Urinary bladder (tissue), 4 donors: ENCODE data around the gene CLDN4. TPM values are rescaled to one million over a fixed set of nuclear protein-coding genes. Genes with fewer than 3 reads are reported as not detected.
"Not testable (repeated sequence)": the region's sequence is repeated elsewhere in the genome, so short reads cannot be mapped to it uniquely, and the experiment has no call there.

Experiments used
- DNase-seq: peaks from one replicate; pipeline ENCODE4 v3.0.0-alpha.2; 2015; ENCODE audit errors: extremely low spot score
- H3K27ac ChIP-seq: one replicate; pipeline ENCODE4 v1.5.1; 2013; ENCODE audit warnings: low read depth, mild to moderate bottlenecking, moderate library complexity
- H3K36me3 ChIP-seq: one replicate; pipeline ENCODE4 v1.6.1; 2013; ENCODE audit warnings: mild to moderate bottlenecking, moderate library complexity; ENCODE audit not compliant: insufficient read depth
- H3K4me1 ChIP-seq: one replicate; pipeline ENCODE4 v1.6.1; 2013; ENCODE audit warnings: mild to moderate bottlenecking, moderate library complexity; ENCODE audit not compliant: insufficient read depth
- H3K4me3 ChIP-seq: one replicate; pipeline ENCODE4 v1.5.1; 2013; ENCODE audit warnings: low read depth, low read length
- WGBS: extraction: QIAGEN DNeasy Blood & Tissue Kit; methylation state at CpG from one replicate; pipeline ENCODE4 v1.1.7; 2013; 5-methylcytosine and 5-hydroxymethylcytosine counted together
- polyA plus RNA-seq: library from polyadenylated mRNA; stranded (reverse); fragments of 200-250 nt; gene quantifications from one replicate; pipeline ENCODE4 v1.2.3, GENCODE V29; 2013
- total RNA-seq: library from RNA; depleted of rRNA; stranded (reverse); fragments of >200 nt; gene quantifications from one replicate; pipeline ENCODE4 v1.2.3, GENCODE V29; 2014
- donor health status: healthy with polysubstance abuse.
- donor health status: healthy.

The CLDN4 gene
- total and polyA plus RNA-seq, 2 donors: 51.4 to 127 TPM

GRCh38 chr7:73829505-73829904 lies 1.3 kb upstream of the CLDN4 start:
- WGBS: 49% methylated on average over 7 of the region's 7 CpGs
- no peak for DNase-seq
- H3K4me3 ChIP-seq: no peak overlapping the region
- no peaks in the 10 kb centered on the region for H3K4me1 ChIP-seq
- no peaks in the 10 kb centered on the region for H3K36me3 ChIP-seq
- peak overlapping the region; percentile 41 for H3K27ac ChIP-seq

GRCh38 chr7:73829921-73830680 lies 695 bp upstream of the CLDN4 start:
- WGBS: 64% methylated on average over 13 of the region's 13 CpGs
- Histone ChIP-seq H3K27ac (peak overlapping the region; percentile 51), H3K4me3 (no peak overlapping the region), H3K36me3 (no peaks in the 10 kb centered on the region), H3K4me1 (no peaks in the 10 kb centered on the region)
- no peak for DNase-seq

GRCh38 chr7:73831584-73831833 lies 713 bp downstream of the CLDN4 start:
- Histone ChIP-seq H3K4me3 (peak overlapping the region; percentile 32), H3K27ac (peak overlapping the region; percentile 92), H3K36me3 (no peaks in the 10 kb centered on the region), H3K4me1 (no peaks in the 10 kb centered on the region)
- DNase-seq: no peak
- 63% methylated on average over 16 of the region's 16 CpGs for WGBS

GRCh38 chr7:73831834-73832651 lies 1.2 kb downstream of the CLDN4 start:
- 49% methylated on average over 16 of the region's 16 CpGs for WGBS
- peak overlapping the region; percentile 92 for H3K27ac ChIP-seq

GRCh38 chr7:73832806-73833205 lies 2.0 kb downstream of the CLDN4 start:
- no peak overlapping the region for H3K27ac ChIP-seq
- WGBS: 65% methylated on average over 13 of the region's 13 CpGs
- no peak for DNase-seq
- no peaks in the 10 kb centered on the region for H3K4me1 ChIP-seq
- no peaks in the 10 kb centered on the region for H3K36me3 ChIP-seq
- H3K4me3 ChIP-seq: no peak overlapping the region

More at GRCh38 chr7:73831834-73832651, 1.2 kb downstream of the CLDN4 start:
- Histone ChIP-seq H3K4me1 (no peaks in the 10 kb centered on the region), H3K36me3 (no peaks in the 10 kb centered on the region), H3K4me3 (peak overlapping the region; percentile 32)
- DNase-seq: peak; percentile 72

- Histone ChIP-seq H3K27ac (no peak overlapping the region), H3K4me3 (no peak overlapping the region), H3K36me3 (no peaks in the 10 kb centered on the region), H3K4me1 (no peaks in the 10 kb centered on the region)
- WGBS: 68% methylated on average over 13 of the region's 13 CpGs
- no peak for DNase-seq
Observed at GRCh38 chr7:73833251-73833919, 2.6 kb downstream of the CLDN4 start.

GRCh38 chr7:73834626-73835191 lies 3.9 kb downstream of the CLDN4 start:
- WGBS: 84% methylated on average over 11 of the region's 11 CpGs
- H3K36me3 ChIP-seq: no peaks in the 10 kb centered on the region
- no peak overlapping the region for H3K4me3 ChIP-seq
- H3K27ac ChIP-seq: no peak overlapping the region
- DNase-seq: no peak
- H3K4me1 ChIP-seq: no peaks in the 10 kb centered on the region

- DNase-seq, H3K4me1 ChIP-seq, H3K4me3 ChIP-seq, H3K27ac ChIP-seq, H3K36me3 ChIP-seq: not testable (repeated sequence)
Observed at GRCh38 chr7:73837167-73837566, 6.4 kb downstream of the CLDN4 start.

GRCh38 chr7:73838642-73839041 lies 7.8 kb downstream of the CLDN4 start:
- Histone ChIP-seq H3K4me1 (no peaks in the 10 kb centered on the region), H3K4me3 (no peak overlapping the region), H3K36me3 (no peaks in the 10 kb centered on the region), H3K27ac (no peak overlapping the region)
- WGBS: 65% methylated on average over 6 of the region's 6 CpGs
- DNase-seq: no peak

- WGBS: 87% methylated on average over 7 of the region's 7 CpGs
- DNase-seq: no peak
- Histone ChIP-seq H3K36me3 (no peaks in the 10 kb centered on the region), H3K4me3 (no peak overlapping the region), H3K27ac (no peak overlapping the region), H3K4me1 (no peaks in the 10 kb centered on the region)
Observed at GRCh38 chr7:73839290-73839689, 8.5 kb downstream of the CLDN4 start.

- WGBS: 89% methylated on average over 22 of the region's 22 CpGs
- no peak for DNase-seq
- Histone ChIP-seq H3K36me3 (no peaks in the 10 kb centered on the region), H3K4me1 (no peaks in the 10 kb centered on the region), H3K4me3 (no peak overlapping the region), H3K27ac (no peak overlapping the region)
Observed at GRCh38 chr7:73839743-73840714, 9.2 kb downstream of the CLDN4 start.

- WGBS: 95% methylated on average over 16 of the region's 16 CpGs
- H3K4me1 ChIP-seq: no peaks in the 10 kb centered on the region
- H3K4me3 ChIP-seq: no peak overlapping the region
- no peak overlapping the region for H3K27ac ChIP-seq
- DNase-seq: no peak
- H3K36me3 ChIP-seq: no peaks in the 10 kb centered on the region
Observed at GRCh38 chr7:73840715-73841379, 10.1 kb downstream of the CLDN4 start.
